ENCODE measurements around the gene IGFLR1. TPM values are rescaled to one million over a fixed set of nuclear protein-coding genes. Genes with fewer than 3 reads are reported as not detected.

Gene IGFLR1
- total and polyA plus RNA-seq, 2 experiments from 2014 or later = 2.6 to 5.5 TPM

DNA sequence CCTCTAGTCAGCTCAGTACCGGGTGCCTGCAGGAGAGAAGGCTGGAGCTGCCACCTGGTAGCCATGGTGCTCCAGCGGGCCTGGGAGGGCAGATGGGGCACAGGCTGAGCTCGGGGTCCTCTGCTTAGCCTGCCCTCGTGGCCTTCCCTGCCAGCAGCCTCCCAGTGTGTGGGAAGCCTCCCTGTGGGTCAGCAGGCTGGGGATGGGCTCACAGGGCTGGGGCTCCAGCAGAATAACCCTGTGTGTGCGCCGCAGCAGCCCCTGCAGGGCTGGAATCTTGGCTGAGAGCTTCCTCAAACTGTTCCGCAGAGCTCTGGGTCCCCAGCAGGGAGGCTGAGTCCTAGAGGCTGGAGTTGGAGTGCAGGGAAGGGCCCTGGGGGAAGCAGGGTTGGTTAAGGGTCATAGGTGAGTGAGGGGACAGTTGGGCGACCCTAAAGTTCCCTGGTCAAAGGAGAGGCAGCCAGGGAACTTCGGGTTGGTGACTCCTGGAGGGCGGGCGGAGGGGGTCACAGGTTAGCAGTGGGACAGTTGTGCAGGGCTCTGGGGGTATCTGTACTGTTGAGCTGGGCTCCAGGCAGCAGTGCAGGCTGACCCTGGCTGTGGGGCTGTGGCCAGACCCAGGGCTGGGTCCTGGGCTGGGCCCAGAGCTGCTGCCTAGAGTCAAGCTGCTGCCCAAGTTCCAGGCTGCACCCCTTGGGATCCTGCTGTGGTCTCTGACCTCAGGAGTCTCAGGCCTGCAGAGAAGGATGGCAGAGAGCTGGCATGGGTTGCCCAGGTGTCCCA, 47.1 kb upstream of the IGFLR1 start:
- TF ChIP-seq, protein P1, sequence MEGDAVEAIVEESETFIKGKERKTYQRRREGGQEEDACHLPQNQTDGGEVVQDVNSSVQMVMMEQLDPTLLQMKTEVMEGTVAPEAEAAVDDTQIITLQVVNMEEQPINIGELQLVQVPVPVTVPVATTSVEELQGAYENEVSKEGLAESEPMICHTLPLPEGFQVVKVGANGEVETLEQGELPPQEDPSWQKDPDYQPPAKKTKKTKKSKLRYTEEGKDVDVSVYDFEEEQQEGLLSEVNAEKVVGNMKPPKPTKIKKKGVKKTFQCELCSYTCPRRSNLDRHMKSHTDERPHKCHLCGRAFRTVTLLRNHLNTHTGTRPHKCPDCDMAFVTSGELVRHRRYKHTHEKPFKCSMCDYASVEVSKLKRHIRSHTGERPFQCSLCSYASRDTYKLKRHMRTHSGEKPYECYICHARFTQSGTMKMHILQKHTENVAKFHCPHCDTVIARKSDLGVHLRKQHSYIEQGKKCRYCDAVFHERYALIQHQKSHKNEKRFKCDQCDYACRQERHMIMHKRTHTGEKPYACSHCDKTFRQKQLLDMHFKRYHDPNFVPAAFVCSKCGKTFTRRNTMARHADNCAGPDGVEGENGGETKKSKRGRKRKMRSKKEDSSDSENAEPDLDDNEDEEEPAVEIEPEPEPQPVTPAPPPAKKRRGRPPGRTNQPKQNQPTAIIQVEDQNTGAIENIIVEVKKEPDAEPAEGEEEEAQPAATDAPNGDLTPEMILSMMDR (IDR thresholded peaks at IDR 0.05; ENCODE audit: low read depth, low read length) = no peak
- no peaks in the 10 kb centered on the region for H3K4me1 ChIP-seq (ENCODE audit: low read depth)
- no peaks in the 10 kb centered on the region for H3K27me3 ChIP-seq
- DNase-seq (ENCODE audit: low read depth in 1 of 2, low spot score in 1 of 2) = no peak
- H3K36me3 ChIP-seq = no peaks in the 10 kb centered on the region
- no peaks in the 10 kb centered on the region for H3K9me3 ChIP-seq (ENCODE audit: low read depth)
- H3K4me3 ChIP-seq = no peak overlapping the region
- no peak overlapping the region for H3K27ac ChIP-seq

DNA sequence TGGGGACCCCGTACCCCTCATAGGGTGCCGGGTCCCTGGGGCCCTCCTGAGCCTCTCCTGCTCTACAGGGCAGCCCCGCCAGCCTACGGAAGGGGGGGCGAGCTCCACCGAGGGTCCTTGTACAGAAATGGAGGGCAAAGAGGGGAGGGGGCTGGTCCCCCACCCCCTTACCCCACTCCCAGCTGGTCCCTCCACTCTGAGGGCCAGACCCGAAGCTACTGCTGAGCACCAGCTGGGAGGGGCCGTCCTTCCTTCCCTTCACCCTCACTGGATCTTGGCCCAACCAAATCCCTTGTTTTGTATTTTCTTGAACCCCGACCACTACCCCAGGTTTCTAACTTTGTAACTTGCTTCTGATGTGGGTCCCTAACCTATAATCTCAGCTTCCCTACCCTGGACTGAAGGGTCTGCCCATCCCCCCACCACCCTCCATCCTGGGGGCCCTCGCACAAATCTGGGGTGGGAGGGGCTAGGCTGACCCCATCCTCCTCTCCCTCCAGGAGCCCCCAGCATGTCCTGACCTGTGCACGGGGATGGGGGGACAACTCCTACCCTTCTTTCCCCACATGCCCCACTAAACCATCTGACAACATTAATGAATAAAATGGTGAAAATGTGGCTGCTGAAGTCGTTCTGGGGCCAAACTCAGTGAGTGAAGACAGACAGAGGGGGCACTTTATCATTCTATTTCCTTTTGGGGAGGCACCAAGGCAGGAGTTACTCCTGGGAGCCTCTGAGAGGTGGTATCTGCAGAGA, 46.1 kb upstream of the IGFLR1 start:
- Histone ChIP-seq H3K36me3 (no peaks in the 10 kb centered on the region), H3K4me3 (no peak overlapping the region), H3K4me1 (ENCODE audit: low read depth) (no peaks in the 10 kb centered on the region), H3K9me3 (ENCODE audit: low read depth) (no peaks in the 10 kb centered on the region), H3K27me3 (no peaks in the 10 kb centered on the region), H3K27ac (no peak overlapping the region)
- TF ChIP-seq, protein P1 (IDR thresholded peaks at IDR 0.05; ENCODE audit: low read depth, low read length) = no peak
- no peak for DNase-seq (ENCODE audit: low read depth in 1 of 2, low spot score in 1 of 2)

DNA sequence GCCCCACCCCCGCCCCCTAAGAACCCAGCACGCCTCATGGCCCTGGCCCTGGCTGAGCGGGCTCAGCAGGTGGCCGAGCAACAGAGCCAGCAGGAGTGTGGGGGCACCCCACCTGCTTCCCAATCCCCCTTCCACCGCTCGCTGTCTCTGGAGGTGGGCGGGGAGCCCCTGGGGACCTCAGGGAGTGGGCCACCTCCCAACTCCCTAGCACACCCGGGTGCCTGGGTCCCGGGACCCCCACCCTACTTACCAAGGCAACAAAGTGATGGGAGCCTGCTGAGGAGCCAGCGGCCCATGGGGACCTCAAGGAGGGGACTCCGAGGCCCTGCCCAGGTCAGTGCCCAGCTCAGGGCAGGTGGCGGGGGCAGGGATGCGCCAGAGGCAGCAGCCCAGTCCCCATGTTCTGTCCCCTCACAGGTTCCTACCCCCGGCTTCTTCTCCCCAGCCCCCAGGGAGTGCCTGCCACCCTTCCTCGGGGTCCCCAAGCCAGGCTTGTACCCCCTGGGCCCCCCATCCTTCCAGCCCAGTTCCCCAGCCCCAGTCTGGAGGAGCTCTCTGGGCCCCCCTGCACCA, 45.1 kb upstream of the IGFLR1 start:
- no peaks in the 10 kb centered on the region for H3K27me3 ChIP-seq
- no peaks in the 10 kb centered on the region for H3K36me3 ChIP-seq
- H3K4me1 ChIP-seq (ENCODE audit: low read depth) = no peaks in the 10 kb centered on the region
- TF ChIP-seq, protein P1 (IDR thresholded peaks at IDR 0.05; ENCODE audit: low read depth, low read length) = no peak
- no peaks in the 10 kb centered on the region for H3K9me3 ChIP-seq (ENCODE audit: low read depth)
- no peak overlapping the region for H3K4me3 ChIP-seq
- no peak for DNase-seq (ENCODE audit: low read depth in 1 of 2, low spot score in 1 of 2)
- H3K27ac ChIP-seq = no peak overlapping the region

DNA sequence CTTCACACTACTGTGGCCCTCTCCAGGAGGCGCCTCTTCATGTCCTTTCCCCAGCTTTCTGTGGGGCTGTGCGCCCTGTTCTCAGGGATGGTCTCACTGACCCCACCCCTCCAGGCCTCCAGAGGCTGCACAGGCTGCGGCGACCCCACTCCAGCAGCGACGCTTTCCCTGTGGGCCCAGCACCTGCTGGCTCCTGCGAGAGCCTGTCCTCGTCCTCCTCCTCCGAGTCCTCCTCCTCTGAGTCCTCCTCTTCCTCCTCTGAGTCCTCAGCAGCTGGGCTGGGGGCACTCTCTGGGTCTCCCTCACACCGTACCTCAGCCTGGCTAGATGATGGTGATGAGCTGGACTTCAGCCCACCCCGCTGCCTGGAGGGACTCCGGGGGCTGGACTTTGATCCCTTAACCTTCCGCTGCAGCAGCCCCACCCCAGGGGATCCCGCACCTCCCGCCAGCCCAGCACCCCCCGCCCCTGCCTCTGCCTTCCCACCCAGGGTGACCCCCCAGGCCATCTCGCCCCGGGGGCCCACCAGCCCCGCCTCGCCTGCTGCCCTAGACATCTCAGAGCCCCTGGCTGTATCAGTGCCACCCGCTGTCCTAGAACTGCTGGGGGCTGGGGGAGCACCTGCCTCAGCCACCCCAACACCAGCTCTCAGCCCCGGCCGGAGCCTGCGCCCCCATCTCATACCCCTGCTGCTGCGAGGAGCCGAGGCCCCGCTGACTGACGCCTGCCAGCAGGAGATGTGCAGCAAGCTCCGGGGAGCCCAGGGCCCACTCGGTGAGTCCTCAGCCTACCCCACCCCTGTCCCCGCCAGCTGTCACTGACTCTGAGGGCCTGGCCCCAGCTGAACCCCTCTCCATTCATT, 44.3 kb upstream of the IGFLR1 start:
- Histone ChIP-seq H3K4me1 (ENCODE audit: low read depth) (no peaks in the 10 kb centered on the region), H3K27ac (no peak overlapping the region), H3K9me3 (ENCODE audit: low read depth) (no peaks in the 10 kb centered on the region), H3K4me3 (no peak overlapping the region), H3K36me3 (no peaks in the 10 kb centered on the region), H3K27me3 (no peaks in the 10 kb centered on the region)
- TF ChIP-seq, protein P1 (IDR thresholded peaks at IDR 0.05; ENCODE audit: low read depth, low read length) = no peak
- no peak for DNase-seq (ENCODE audit: low read depth in 1 of 2, low spot score in 1 of 2)

DNA sequence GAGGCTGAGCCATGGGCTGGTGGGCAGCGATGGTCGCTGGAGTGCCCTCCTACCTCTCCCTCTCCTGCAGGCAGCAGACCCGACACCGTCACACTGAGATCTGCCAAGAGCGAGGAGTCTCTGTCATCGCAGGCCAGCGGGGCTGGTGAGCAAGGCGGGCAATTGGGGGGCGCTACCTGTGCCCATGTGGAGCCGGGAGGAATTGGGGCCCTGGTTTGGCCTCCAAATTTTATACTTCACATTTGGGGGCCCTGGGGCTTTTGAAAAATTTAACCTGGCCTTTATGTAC, 43.0 kb upstream of the IGFLR1 start:
- Histone ChIP-seq H3K9me3 (ENCODE audit: low read depth) (no peaks in the 10 kb centered on the region), H3K4me3 (no peak overlapping the region), H3K4me1 (ENCODE audit: low read depth) (no peaks in the 10 kb centered on the region), H3K27me3 (no peaks in the 10 kb centered on the region), H3K27ac (no peak overlapping the region), H3K36me3 (no peaks in the 10 kb centered on the region)
- DNase-seq (ENCODE audit: low read depth in 1 of 2, low spot score in 1 of 2) = no peak
- TF ChIP-seq, protein P1 (IDR thresholded peaks at IDR 0.05; ENCODE audit: low read depth, low read length) = no peak

Data from cardiac muscle cell (in vitro differentiated cells and primary cell).